Astrocyte (in vitro differentiated cells and primary cell): ENCODE results near the gene LMTK2.

Experiments used
- EZH2 ChIP-seq: IDR thresholded peaks from 2 replicates; pipeline ENCODE4 v1.6.1; 2012; ENCODE audit warnings: mild to moderate bottlenecking, low read length, inconsistent platforms; ENCODE audit not compliant: insufficient read depth
- TF ChIP-seq, protein P1 (sequence below): IDR thresholded peaks from 2 replicates; pipeline ENCODE4 v1.5.1; 2011; ENCODE audit warnings: low read depth, mild to moderate bottlenecking, inconsistent platforms, low read length, moderate library complexity; ENCODE audit not compliant: insufficient read depth

DNA sequence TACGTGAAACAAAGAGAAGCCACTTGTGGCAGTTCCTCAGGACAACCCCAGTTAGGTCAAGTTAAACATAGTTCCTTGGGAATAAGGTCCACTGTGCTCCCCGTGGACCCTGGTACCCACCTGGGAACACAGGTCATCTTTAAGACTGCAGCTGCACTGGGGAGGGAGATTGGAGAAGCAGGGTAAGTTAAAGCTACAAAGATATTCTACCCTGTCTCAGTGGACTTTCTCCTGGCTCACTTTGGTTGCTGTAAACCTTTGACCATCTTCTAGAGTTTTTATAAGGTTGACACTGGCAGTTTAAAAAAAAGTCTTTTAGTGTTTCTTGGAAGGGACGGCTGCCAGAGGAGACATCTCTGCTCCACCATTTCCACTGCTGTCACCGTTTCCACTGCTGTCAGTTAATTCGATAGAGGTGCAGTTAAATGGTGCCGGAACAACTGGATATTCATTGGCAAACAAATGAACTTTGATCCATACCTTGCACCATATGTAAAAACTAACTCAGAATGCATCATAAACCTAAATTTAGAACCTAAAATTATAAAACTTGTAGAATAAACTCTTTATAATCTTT, 42.5 kb downstream of the LMTK2 start:
- TF ChIP-seq, protein P1, sequence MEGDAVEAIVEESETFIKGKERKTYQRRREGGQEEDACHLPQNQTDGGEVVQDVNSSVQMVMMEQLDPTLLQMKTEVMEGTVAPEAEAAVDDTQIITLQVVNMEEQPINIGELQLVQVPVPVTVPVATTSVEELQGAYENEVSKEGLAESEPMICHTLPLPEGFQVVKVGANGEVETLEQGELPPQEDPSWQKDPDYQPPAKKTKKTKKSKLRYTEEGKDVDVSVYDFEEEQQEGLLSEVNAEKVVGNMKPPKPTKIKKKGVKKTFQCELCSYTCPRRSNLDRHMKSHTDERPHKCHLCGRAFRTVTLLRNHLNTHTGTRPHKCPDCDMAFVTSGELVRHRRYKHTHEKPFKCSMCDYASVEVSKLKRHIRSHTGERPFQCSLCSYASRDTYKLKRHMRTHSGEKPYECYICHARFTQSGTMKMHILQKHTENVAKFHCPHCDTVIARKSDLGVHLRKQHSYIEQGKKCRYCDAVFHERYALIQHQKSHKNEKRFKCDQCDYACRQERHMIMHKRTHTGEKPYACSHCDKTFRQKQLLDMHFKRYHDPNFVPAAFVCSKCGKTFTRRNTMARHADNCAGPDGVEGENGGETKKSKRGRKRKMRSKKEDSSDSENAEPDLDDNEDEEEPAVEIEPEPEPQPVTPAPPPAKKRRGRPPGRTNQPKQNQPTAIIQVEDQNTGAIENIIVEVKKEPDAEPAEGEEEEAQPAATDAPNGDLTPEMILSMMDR, result no peak
- no peak for TF ChIP-seq EZH2
